Epithelial cell of prostate (primary cell): ENCODE results near the gene DNAH3.
"Not testable (repeated sequence)": the region's sequence is repeated elsewhere in the genome, so short reads cannot be mapped to it uniquely, and the experiment has no call there.

Experiments
- DNase-seq: peaks from one replicate; pipeline ENCODE4 v3.0.0-alpha.2; 2011; ENCODE audit warnings: low read depth, low spot score
- H3K27ac ChIP-seq: fragments of 450-650 bp; 2 replicates; pipeline ENCODE4 v1.5.1; 2017; ENCODE audit warnings: mild to moderate bottlenecking

Gene DNAH3

DNA sequence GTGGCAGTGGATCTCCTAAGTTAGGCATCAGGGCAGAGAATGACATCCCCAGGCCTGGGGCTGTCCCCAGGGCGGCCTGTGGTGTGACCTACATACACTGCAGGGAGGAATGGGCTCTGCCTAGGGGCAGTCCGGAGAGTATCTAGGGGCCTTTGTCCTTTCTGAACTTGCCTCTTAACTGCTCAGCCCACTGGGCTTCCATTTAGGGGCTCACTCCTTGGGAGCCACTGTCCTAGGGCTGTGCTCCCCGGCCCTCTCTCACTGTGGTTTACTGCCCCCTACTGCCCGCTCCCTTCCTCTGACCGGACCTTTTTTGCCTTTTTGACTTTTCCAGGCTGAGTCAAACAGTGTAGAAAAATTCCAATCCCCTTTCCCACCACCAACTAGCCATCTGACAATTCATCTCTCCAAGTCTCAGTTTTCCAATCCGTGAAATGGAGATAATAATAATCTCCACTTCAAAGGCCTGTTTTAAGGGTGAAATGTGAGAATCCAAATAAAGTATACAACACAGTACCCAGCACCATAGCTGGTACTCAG, 66.8 kb downstream of the DNAH3 start:
- DNase-seq, result no peak
- no peak overlapping the region for H3K27ac ChIP-seq

- H3K27ac ChIP-seq, result no peak overlapping the region
- DNase-seq, result no peak
Measured at GRCh38 chr16:21081329-21081728, 69.3 kb downstream of the DNAH3 start.

GRCh38 chr16:21078563-21078962, 72.1 kb downstream of the DNAH3 start:
- DNase-seq, result no peak
- H3K27ac ChIP-seq, result no peak overlapping the region

GRCh38 chr16:21076186-21076883, 74.3 kb downstream of the DNAH3 start:
- no peak overlapping the region for H3K27ac ChIP-seq

DNA sequence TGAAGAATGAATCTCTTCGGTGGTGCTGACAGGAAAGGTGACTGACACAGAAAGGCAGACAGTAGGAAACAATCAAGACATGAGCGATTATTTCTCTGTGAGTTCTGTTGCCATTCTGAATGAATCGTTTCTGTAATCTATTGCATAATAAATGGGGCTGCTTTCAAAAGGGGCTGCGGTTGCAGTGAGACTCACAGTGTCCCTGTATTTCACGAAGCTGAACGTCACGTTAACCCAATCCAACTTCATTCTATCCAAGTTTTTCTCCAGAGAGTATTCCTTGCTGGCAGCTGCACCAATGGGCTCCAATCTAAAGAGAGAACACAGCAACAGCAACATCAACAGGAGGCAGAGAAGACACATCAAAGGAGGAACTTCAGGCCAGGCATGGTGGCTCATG, 75.4 kb downstream of the DNAH3 start:
- H3K27ac ChIP-seq, result no peak overlapping the region
- DNase-seq, result no peak

More at GRCh38 chr16:21076186-21076883, 74.3 kb downstream of the DNAH3 start:
- no peak for DNase-seq

- DNase-seq, result no peak
- H3K27ac ChIP-seq, result no peak overlapping the region
Measured at GRCh38 chr16:21072976-21073375, 77.7 kb downstream of the DNAH3 start.

DNA sequence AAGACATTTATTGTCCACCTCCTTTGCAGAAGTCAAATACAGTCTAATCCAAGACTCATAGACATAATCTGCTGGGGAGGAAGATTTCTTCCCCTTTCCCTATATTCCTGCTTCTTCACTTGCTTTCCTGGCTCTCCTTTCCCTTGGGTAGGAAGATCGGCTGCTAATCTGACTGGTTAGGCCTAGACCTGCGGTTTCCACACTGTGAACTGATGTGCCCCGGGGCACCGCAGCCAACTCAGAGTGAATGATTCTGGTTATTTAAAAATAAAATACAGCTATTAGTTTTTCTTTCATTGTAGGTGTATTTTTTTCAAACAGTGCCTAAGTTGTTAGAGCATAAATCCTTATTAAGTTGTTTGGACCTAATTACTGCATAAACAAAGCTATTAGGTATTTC, 78.9 kb downstream of the DNAH3 start:
- H3K27ac ChIP-seq, result no peak overlapping the region
- DNase-seq, result no peak

DNA sequence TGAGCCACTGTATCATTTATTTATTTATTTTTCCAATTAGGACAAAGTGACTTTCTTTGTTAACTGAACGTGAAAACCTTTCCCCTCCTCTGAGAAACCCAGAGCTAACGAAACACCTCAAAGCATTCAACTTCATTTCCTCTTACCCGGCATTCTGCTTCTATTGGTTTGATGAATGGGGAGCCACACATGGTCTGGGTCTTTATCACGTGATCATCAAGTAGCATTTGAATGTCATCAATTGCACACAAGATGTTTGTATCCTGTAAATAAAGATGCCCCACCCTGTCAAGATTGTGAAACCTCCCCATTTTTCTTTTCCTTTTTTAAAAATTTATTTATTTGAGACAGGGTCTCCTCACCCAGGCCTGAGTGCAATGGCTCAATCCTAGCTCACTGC, 80.1 kb downstream of the DNAH3 start:
- DNase-seq, result no peak
- H3K27ac ChIP-seq, result no peak overlapping the region

DNA sequence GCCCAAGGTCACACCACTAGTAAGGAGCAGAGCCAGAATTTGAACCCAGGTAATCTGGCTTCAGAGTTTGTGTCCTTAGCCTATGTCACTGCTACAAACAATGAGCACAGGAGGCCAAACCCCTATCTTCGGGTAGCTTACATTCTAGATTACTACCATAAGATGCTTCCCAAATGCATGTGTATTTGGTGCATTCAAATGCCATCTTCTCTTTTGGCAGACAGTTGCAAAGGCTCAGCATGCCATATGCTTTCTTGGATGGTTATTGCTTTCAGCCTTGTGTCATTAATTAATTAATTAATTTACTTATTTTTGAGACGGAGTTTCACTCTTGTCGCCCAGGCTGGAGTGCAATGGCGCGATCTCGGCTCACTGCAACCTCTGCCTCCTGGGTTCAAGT, 80.7 kb downstream of the DNAH3 start:
- no peak for DNase-seq
- no peak overlapping the region for H3K27ac ChIP-seq

- DNase-seq, result no peak
- H3K27ac ChIP-seq, result no peak overlapping the region
Measured at GRCh38 chr16:21064203-21064602, 86.4 kb downstream of the DNAH3 start.

GRCh38 chr16:21063314-21063713, 87.3 kb downstream of the DNAH3 start:
- H3K27ac ChIP-seq, DNase-seq: not testable (repeated sequence)

GRCh38 chr16:21060027-21060510, 90.6 kb downstream of the DNAH3 start:
- H3K27ac ChIP-seq, result no peak overlapping the region
- DNase-seq, result no peak

- DNase-seq, result no peak
- H3K27ac ChIP-seq, result no peak overlapping the region
Measured at GRCh38 chr16:21057875-21058274, 92.8 kb downstream of the DNAH3 start.

GRCh38 chr16:21056396-21056795, 94.2 kb downstream of the DNAH3 start:
- no peak for DNase-seq
- no peak overlapping the region for H3K27ac ChIP-seq

- DNase-seq, H3K27ac ChIP-seq: not testable (repeated sequence)
Measured at GRCh38 chr16:21055738-21056137, 94.9 kb downstream of the DNAH3 start.

- no peak overlapping the region for H3K27ac ChIP-seq
- DNase-seq, result no peak
Measured at GRCh38 chr16:21053590-21053989, 97.1 kb downstream of the DNAH3 start.

DNA sequence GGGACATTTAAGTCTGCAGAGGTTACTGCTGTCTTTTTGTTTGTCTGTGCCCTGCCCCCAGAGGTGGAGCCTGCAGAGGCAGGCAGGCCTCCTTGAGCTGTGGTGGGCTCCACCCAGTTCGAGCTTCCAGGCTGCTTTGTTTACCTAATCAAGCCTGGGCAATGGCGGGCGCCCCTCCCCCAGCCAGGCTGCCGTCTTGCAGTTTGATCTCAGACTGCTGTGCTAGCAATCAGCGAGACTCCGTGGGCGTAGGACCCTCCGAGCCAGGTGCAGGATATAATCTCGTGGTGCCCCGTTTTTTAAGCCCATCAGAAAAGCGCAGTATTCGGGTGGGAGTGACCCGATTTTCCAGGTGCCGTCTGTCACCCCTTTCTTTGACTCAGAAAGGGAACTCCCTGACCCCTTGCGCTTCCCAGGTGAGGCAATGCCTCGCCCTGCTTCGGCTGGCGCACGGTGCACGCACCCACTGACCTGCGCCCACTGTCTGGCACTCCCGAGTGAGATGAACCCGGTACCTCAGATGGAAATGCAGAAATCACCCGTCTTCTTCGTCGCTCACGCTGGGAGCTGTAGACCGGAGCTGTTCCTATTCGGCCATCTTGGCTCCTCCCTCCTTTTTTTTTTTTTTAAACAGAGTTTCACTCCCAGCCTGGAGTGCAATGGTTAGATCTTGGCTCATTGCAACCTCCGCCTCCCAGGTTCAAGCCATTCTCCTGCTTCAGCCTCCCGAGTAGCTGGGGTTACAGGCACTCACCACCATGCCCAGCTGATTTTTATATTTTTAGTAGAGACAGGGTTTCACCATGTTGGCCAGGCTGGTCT, 102.3 kb downstream of the DNAH3 start:
- not testable (repeated sequence) for H3K27ac ChIP-seq, DNase-seq

- DNase-seq, result no peak
- no peak overlapping the region for H3K27ac ChIP-seq
Measured at GRCh38 chr16:21038197-21038596, 112.4 kb downstream of the DNAH3 start.

DNA sequence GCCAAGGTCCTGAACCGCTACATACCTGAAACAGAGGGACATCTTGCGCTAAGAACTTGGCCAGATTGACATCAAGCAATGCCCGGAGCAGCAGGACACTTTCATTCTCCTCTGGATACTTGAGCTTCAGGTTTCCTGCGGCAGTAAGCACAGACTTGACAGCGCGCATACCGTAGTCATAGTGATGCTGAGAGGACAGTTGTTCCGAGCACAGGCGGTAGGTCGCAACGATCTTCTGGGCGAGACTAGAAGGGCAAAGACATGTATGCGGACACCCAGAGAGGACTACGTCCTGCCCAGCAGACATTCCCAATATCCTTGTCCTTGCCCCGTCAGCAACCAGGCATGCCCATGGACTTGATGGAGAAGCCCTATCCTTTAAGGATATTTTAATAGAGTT, 112.9 kb downstream of the DNAH3 start:
- no peak overlapping the region for H3K27ac ChIP-seq
- no peak for DNase-seq

DNA sequence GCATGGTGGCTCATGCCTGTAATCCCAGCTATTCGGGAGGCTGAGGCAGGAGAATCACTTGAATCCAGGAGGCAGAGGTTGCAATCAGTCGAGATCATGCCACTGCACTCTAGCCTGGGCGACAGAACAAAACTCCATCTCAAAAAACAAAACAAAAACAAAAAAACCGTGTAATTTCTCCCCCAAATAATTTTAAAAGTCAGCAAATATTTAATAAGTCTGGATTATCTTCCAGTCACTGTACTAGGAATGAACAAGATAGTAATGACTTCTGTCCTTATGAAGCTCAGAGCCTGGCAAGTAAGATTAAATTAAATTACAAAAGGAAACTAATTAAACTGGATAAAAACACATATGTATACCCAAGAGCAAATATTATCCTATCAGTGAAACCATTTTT, 113.5 kb downstream of the DNAH3 start:
- H3K27ac ChIP-seq, result no peak overlapping the region
- no peak for DNase-seq

DNA sequence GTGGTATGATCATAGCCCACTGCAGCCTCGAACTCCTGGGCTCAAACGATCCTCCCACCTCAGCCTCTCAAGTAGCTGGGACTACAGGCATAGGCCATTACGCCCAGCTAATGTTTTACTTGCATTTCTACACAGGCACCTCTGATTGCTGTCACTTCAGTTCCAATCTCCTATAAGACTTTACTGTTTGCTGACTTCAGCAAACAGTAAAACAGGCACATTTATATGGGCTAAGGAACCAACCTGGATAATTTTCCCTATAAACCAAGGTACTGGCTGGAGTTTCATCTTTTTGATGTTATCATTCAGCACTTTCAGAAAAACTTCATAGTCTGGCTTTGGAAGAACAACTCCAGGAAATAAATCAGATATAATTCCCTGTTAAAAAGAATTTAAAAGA, 114.2 kb downstream of the DNAH3 start:
- DNase-seq, result no peak
- no peak overlapping the region for H3K27ac ChIP-seq
